HUDEP-2 (cell line): ENCODE measurements around the gene APOB.
"Not testable (repeated sequence)": the region's sequence is repeated elsewhere in the genome, so short reads cannot be mapped to it uniquely, and the experiment has no call there.

ENCODE experiments used
- DNase-seq, 76 experiments: peaks; one replicate each; lab custom pipeline; 2025; ENCODE audit not compliant: unreplicated experiment in 76 of 76; lab: John Stamatoyannopoulos, UW

The APOB gene

DNA sequence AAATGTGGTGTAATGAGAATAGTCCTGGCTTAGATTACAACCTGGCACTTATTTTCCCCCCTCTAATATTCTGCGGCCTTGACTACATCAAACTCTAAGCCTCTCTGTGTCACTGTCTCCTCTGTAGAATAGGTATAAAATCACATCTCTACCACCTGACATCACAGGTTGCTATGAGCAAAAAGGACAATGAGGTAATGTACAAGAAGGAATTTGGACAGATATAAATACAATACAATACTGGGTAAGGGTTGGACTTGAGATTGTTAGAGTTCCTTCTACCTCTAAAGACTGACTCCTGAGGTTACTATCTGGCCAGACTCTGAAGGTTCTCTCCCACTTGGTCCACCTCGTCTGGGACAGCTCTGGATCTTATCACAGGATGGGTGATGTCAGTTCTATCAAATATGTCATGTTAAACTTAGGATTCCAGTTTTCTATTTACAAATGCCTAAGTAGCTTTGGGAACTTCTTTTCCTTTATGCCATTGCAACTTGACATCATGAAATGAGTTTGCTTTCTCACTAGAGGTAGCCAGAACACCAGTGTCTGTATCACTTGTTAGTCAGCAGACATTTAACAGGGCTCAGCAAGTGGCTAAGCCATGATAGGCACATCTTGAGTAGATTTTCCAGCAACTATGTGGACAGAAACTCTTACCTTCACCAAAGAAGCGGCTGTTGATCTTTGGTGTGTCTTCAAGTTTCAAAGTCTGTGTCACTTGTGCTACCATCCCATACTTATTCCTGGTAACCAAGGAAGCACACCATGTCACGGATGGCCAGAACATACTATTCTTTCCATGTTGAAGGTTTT is 9.5 kb downstream of the APOB start:
- no peak for DNase-seq

GRCh38 chr2:21033237-21034155 is 10.4 kb downstream of the APOB start:
- DNase-seq: no peak

DNA sequence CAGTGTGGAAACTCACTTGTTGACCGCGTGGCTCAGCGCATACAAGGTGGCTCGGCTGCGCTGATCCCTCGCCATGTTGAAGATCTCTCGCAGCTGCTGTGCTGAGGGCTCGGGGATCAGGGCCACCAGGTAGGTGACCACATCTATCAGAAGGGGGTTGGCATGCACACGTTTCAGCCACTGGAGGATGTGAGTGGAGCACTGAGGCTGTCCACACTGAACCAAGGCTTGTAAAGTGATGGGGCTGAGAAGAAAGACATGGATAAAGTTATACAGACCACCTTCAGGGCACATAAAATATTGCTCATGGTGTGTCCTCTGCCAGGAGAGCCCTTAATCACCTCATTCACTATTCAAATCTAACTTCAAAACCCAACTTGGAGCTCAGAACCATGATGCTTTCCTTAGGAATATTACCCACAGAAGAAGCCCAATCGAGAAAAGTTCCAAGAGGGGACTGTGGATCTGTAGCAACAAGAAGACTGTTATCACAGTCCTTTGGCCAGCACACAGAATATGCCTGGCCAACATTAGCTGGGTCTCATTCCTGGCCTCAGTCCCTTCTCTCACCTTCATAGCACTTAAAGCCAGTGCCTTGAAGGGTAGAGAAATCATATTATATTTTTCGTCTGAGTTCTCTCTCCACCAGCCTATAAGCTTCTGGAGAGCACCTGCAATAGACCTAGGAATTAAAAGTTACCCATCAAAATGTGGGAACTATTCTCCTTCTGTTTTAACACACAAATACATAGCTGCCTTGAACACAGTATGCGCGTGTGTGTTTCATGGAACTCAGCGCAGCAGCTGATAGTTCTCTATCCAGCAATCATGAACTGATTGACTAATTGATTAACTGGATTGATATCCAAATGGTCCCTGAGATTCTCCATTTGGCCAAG is 11.3 kb downstream of the APOB start:
- no peak for DNase-seq

DNA sequence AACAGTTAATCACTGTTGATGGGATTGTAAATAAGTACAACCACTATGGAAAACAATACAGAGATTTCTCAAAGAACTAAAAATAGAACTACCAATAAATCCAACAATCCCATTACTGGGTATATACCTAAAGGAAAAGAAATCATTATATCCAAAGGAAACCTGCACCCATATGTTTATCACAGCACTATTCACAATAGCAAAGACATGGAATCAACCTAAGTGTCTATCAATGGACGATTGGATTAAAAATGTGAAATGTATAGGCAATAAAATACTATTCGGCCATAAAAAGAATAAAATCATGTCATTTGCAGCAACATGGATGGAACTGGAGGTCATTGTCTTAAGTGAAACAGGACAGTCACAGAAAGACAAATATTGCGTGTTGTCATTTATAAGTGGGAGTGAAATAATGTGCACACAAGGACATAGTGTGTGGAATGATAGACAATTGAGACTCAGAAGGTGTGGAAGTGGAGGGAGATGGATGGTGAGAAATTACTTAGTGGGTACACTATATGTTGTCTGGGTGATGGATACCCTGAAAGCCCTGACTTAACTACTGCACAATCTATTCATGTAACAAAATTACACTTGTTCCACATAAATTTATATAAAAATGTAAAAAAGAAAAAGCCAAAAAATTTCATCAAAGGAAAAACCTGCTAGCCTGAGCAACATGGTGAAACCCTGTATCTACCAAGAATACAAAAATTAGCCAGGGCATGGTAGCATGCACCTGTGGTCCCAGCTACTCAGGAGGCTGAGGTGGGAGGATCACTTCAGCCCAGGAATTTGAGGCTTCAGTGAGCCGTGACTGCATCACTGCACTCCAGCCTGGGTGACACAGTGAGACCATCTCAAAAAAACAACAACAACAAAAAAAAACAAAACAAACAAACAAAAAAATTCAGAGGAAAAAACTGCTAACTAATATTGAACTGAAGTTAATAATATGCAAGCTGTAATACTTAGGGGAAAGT is 12.6 kb downstream of the APOB start:
- DNase-seq: no peak

DNA sequence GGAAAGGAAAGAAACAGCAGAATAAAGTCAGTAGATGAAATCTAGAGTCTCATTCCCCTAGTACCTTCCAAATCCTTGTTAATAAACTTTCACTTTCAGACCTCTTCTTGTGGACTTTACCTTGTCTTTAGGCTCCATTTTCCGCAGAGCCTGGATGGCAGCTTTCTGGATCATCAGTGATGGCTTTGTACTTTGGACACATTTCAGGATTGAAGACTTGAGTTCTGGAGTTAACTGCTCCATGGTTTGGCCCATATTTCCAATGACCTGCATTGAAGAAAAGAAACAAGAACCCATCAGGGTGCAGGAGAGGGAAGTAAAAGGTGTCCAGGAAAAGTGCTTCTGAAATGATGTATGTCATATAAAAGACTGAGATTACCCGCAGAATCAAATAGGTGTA is 14.4 kb downstream of the APOB start:
- DNase-seq: no peak

DNA sequence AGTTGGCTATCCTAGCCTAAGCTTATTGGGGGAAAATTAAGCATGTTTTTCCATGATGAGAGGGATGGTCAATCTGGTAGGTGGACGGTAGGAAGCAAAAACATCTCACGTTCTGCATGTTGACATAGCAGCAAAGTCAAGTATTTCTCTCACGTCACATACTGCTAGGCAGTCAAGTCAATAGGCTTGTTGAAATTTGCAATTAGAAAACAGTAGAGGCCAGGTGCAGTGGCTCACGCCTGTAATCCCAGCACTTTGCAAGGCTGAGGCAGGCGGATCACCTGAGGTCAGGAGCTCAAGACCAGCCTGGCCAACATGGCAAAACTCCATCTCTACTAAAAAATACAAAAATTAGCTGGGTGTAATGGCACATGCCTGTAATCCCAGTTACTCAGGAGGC is 14.9 kb downstream of the APOB start:
- DNase-seq: not testable (repeated sequence)

- no peak for DNase-seq
Measured at GRCh38 chr2:21028021-21028947, 15.6 kb downstream of the APOB start.

DNA sequence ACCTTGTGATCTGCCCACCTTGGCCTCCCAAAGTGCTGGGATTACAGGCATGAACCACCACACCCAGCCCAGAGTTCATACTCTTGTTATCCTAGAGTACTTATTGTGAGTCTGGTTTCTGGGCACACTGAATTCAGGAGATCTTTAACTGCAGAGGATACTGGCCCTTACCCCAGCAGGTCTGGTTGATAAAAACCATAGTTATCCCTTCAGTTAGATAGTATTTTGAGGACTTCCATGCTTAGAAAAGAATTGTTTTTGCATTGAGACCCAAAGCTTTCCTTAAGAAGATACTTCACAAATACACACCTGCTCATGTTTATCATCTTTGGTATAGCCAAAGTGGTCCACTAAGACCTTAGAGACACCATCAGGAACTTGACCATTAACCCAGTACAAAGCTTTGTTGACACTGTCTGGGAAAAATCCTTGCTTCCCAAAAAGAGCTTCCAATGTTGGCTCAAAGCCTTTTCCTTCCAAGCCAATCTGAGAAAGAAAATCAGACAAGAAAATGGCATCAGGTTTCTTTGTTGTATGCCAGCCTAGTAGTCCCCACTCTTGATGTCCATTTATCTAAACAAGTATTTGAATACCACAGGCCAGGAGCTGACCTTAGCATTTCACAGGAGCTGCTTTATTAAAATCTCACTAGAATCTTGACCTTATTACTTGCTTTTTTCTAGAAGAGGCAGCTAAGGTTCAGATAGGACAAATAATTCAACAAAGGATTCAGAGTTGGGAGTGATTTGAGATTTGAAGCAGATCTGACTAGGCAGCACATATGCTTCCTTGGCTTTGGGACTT is 17.2 kb downstream of the APOB start:
- no peak for DNase-seq

DNA sequence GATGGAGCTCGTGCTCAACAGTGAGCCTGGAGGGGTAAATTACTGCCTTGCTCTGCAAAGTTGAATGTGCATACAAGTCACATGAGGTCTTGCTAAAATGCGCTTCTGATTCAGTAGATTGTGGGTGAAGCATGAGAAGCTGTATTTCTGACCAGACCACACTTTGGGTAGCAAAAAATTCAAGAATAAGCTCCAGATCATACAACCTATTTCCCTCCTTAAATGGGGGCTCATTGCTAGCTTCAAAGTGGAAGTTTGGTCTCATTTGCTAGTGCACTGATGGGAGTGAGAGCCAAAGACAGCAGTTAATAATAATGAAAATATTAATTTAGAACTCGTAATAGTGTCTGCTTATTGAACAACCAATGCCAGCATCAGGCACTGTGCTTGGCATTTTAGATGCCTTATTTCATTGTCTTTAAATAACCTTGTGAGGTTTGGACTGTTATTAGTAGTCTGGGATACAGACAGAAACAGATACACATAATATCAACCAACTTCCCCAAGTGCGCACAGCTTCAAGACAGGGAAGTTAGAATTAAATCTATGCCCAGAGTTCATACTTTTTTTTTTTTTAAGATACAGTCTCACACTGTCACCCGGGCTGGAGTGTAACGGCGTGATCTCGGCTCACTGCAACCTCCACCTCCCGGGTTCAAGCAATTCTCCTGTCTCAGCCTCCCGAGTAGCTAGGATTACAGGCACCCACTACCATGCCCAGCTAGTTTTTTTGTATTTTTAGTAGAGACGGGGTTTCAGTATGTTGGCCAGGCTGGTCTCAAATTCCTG is 18.0 kb downstream of the APOB start:
- no peak for DNase-seq

GRCh38 chr2:21024722-21025389 is 19.0 kb downstream of the APOB start:
- DNase-seq: no peak

DNA sequence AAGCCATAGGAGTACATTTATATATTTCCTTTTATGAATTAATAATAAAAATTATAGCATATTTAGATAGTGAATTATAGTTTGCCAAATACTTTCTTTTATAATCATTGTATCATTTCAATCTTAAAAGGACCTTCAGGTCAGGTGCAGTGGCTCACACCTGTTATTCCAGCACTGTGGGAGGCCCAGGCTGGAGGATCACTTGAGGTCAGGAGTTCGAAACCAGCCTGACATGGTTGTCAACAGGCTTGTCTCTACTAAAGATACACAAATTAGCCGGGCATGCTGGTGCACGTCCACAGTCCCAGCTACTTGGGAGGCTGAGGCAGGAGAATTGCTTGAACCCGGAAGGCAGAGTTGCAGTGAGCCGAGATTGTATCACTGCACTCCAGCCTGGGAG is 19.7 kb downstream of the APOB start:
- DNase-seq: no peak

- no peak for DNase-seq
Measured at GRCh38 chr2:21023419-21024181, 20.3 kb downstream of the APOB start.

- DNase-seq: no peak
Measured at GRCh38 chr2:21022792-21023367, 21.0 kb downstream of the APOB start.

- DNase-seq: no peak
Measured at GRCh38 chr2:21021430-21021829, 22.4 kb downstream of the APOB start.

GRCh38 chr2:21020668-21021288 is 23.1 kb downstream of the APOB start:
- no peak for DNase-seq
